SKM-1 treated with dmso at 0.1 percent for 144 hours (cell line): ENCODE measurements around the gene PELI2.

Experiments
- DNase-seq: peaks from one replicate; lab custom pipeline; 2025; ENCODE audit not compliant: unreplicated experiment; lab: John Stamatoyannopoulos, UW

Gene PELI2

DNA sequence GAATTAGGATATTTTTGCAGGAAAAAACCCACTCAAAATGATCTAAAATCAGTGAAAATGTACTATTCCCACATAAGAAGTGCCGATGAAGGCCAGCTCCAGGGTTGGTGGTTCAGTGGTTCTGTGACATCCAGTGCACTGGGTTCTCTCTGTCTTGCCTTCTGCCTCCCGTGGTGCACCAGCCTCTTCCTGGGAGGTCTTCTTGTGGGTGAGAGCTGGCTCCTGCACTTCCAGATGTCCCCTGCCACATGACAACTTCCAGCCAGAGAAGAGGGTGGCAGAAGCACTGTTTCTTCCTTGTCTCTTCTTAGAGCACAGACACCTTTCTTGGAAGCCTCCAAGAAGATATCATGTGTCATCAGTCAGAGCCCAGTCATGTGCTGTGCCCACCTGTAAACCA is 170.9 kb downstream of the PELI2 start:
- DNase-seq, result no peak

DNA sequence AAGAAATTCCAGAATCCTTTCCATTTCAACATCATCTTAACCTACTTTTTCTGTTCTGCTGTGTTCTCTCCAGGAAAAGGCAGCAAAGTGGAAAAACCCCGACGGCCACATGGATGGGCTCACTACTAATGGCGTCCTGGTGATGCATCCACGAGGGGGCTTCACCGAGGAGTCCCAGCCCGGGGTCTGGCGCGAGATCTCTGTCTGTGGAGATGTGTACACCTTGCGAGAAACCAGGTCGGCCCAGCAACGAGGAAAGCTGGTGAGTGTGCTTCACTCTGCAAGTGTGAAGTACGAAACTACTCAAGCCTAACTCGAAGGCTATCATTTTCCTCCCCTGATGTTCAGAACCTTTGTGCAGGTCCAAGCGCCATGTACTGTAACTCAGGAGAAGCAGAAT is 172.0 kb downstream of the PELI2 start:
- no peak for DNase-seq

DNA sequence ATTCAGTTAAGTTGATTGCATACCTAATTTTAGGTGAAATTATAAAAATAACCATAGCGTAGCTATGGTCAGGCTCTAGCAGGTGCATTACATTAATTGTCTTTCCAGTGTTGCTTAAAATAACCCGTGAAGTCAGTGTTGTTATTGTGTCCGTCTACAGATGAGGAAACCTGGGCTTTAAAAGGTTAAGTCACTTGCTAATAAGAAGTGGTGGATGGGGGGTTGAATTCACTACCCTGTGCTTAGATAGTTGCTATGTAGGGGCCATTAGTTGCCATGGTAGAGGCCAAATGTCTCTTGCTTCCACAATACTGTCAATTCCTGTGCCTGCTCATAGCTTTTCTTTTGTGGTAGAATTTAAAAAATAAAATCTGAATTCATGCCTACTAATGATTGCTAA is 174.8 kb downstream of the PELI2 start:
- DNase-seq, result no peak

DNA sequence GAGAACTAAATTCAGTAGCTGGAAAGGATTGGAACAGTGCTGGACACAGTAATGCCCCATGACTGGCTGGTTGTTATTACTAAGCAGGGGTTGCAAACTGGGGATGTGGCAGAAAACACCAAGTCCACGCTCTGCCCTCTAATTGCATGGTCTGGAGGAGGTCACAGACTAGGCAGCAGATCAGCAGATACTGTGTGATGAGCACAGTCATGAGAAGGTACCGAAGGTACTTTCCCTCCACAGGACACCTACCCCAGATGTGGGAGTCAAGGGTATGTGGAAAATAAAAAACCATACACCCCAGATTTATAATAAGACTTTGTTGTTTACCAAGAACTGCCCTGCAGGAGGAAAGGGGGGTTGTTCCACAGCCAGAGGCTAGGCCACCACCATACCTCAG is 175.3 kb downstream of the PELI2 start:
- no peak for DNase-seq

DNA sequence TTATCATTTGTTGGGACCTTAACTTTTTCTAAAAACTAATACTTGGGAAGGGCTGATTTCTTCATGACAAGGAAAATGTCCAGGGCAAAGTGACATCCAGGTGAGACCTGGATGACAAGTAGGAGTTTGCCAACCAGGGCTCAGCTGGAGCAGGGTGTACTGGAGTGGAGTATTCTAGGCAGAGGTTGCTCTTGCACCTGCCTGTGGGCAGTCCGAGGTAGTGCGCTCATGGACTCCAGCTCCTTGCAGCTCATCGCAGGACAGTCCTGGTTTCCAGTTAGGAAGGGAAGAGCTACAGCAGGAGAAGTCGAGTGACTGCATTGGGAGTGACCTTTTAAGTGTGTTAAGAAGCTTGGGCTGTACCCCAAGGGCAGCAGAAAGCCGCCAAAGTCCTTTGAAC is 175.9 kb downstream of the PELI2 start:
- DNase-seq, result no peak

DNA sequence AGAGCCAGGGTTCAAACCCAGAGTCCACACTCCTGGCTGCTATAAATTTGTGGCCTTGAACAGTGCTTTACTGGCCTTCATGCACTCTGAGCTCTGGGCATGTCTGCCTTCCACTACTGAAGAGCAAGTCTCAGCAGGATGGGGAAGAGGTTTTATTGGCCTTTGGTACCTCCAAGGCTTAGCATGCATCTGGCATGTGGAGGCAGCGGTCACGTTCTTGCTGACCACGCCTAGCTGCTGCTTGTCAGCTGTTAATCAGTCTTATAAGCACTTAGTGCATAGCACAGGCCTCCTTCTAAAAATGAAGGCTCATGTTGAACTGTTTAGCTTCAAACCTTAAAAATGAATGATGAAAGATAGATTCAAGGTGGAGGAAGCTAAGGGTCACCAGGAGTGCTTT is 177.5 kb downstream of the PELI2 start:
- no peak for DNase-seq

DNA sequence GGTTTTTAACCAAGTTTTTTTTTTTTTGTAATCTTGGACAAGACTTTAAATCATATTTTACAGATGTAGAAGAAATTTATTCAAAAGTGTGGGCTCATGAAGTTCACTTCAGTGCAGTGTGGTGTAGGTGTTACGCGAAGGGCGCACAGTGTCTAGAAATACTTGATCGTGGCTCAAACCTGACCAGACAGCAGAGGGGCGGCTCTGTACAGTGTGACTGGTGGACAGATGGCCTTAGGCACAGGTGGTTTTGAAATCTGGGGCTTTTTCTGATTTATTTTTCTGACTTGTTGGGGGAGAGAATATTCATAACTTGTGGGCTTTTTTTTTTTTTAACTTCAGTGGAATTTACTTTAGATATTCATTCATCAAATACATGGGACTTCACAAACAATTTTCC is 179.2 kb downstream of the PELI2 start:
- no peak for DNase-seq

DNA sequence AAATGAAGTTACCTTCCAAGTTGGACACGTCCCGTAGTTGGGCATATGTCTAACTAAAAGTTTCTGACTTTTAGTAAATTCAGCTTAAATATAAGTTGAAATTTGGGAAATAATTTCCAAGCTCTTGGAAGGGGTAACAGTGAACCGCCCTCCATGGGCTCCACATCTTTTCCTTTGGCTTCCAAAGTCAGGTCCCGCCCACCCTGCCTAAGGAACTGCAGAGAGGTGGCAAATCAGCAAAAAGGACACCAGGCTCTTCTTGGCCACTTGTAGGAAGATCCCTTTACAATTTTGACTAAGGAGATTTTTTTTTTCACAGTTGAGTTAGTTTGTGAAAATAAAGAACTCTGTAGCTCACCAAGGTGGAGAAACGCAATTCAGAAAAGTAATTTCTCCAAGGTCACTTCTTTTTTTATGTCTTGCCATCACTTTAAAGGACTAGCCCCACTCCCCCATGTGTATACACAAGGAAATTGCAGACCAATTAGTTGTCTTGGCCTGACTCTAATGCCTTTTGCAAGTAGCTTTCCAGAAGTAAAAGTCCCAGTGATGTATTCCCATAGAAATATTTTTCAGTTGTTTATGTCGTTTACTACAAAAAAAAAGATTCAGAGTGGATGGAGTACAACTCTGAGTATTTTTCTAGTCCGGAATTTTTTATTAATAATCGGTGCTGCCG is 181.2 kb downstream of the PELI2 start:
- DNase-seq, result no peak

DNA sequence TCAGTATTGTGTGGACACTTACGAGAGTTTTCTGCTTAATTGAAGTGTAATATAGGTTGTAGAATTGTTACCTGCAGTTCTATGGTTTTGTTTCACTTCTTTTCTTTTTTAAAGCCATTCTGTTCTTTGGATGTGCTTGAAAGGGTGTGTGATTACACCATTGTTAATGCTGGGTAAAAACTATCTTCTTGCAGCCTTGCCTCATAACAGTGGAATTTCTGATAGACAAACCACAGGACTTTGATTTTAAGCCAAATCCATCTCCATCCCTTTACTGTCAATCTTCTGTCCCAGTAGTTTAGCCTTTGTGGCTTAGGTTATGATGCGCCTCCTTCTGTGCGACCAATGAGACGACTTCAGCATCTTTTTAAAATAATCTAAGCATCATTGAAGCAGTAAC is 182.3 kb downstream of the PELI2 start:
- no peak for DNase-seq

DNA sequence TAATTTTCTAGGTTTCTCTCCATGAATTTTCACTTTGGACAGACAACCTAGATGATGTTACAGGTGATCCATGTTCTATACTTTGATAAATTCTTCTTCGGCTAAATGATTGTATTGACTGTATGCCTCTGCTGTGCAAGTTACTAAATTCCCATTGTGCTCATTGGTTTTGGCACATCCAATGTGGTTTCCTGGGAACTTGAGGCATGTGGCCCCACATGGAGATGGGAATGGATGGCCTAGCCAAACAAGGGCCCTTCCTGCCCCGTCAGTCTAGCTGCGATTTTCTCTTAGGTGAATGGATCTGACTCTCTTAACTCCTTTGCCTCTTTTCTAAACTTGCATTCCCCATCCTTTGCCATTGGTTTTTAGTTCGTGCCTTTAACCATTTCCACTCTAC is 186.2 kb downstream of the PELI2 start:
- DNase-seq, result no peak

DNA sequence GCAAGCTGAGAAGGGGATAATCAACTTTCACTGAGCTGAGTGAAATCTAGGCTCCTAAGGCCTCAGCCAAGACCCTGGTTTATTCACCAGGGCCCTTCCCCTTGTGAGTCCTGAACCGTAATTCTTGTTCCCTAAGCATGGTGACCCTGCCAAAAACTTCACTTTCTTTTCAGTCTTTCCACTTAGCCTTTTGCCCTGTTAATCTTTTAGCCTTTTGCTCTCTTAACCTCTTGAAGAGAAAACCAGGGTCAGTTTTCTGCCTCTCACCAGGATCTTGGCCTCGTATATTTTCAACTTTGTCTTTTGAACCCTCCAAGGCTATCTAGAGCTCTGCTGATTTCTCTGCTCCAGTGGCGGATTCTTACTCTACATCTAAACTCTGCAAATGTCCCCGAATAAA is 191.0 kb downstream of the PELI2 start:
- no peak for DNase-seq

DNA sequence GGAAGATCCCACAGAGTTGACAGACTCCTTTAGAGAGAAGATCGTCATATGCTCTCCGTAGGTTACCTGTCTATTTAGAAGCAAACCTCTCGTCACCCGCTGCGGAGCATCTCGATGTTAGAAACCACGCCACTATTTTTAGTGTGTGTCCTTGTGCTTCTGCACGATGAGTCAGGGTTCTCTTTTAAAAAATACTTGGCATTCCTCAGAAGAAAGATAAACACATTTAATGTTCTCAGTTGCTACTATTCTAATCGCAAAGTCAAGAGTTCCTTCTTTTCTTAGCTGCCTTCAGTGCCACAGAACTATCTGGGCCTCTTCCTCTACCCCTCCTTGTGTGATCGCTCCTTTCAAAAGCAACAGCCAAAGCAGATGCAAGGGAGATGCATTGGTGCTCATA is 192.4 kb downstream of the PELI2 start:
- no peak for DNase-seq

DNA sequence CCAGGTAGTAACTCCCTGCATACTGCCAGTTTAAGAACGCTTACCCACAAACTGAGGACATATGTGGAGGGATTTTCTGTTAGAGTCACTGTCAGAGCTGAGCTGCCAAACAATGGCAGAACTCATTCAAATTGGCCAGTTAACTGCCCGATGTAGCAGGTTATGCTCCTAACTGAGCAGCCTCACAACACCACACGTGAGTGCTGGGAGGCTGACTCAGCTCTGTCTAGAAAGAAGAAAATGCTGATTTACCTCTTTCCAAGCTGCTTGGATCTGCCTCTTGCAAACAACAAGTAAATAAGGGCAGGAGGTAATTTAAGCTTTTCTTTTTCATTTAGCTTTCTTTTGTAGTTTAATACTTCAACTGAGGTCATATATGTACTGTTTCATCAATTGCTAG is 195.6 kb downstream of the PELI2 start:
- DNase-seq, result no peak

DNA sequence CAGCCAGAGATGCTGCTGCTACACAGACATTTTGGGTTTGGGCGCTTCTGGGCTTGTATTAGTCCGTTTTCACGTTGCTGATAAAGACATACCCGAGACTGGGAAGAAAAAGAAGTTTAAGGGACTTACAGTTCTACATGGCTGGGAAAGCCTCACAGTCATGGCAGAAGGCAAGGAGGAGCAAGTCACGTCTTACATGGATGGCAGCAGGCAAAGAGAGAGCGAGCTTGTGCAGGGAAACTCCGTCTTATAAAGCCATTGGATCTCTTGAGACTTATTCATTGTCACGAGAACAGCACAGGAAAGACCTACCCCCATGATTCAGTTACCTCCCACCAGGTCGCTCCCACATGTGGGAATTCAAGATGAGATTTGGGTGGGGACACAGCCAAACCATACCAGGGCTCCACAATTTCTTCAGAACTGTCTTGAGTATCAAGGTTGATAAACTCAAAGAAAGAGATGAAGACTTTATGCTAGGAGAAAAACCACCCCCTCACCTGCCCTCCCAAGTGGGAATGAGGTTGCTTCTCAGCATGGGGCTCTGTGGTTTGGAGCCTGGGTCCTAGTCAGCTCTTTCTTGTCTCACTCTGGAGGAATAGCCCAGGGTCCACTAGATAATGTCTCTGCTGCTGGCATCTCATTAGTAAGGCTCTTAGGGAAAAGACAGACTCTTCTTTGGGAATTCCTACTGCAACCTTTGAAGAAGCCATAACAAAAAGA is 200.3 kb downstream of the PELI2 start:
- DNase-seq, result no peak

DNA sequence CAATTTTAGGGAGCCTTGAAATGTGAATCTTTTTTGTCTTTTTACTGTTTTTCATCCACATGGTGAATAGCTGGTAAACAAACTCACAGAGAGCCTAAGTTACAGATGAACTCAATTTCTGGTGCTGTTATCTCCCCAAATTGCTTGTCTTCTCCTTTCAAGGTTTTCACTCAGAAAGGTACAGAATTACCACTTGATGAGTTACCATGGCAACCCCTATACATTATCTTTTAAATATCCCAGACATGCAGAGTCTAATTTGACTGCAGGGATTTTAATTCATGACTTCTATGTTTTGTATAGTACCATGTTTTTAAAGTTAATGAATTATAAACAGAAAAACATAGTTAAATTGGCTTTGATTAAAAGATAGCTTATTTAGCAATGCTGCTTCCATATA is 203.7 kb downstream of the PELI2 start:
- DNase-seq, result no peak

DNA sequence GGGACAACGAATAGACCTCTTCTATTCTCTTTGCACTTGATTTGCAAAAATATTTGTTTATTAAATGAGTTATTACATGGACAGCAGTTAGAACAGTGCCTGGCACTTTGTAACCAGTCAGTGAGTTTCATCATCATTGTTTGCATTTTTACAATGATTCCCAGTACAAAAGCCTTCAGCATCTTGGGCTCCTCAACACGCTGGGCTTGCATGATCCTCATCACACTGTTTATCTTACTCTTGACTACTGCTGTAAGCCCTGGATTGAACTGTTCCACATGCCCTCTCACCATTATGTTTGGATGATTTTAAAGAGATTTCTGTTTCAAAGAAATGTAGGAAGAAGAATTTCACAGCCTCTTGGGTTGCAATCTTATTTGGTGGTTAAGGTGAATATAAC is 204.3 kb downstream of the PELI2 start:
- DNase-seq, result no peak

DNA sequence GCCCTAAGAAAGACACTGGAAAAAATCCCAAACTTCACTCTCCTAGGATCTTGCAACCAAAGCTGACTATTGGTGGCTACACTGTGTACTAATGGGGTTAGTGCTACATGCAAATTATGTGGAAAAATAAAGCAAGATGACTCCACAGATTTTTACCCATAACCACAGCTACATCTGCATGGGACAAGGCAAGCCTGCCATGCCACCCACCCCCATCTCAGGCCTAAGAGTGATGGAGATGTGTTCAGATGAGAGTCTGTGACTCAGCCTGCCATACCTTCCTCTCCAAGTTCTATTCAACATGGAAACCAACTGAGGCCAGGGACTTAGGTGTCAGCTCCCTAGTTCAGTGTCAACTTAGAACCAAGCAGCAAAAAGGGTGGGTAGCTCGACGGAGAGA is 206.2 kb downstream of the PELI2 start:
- DNase-seq, result no peak

DNA sequence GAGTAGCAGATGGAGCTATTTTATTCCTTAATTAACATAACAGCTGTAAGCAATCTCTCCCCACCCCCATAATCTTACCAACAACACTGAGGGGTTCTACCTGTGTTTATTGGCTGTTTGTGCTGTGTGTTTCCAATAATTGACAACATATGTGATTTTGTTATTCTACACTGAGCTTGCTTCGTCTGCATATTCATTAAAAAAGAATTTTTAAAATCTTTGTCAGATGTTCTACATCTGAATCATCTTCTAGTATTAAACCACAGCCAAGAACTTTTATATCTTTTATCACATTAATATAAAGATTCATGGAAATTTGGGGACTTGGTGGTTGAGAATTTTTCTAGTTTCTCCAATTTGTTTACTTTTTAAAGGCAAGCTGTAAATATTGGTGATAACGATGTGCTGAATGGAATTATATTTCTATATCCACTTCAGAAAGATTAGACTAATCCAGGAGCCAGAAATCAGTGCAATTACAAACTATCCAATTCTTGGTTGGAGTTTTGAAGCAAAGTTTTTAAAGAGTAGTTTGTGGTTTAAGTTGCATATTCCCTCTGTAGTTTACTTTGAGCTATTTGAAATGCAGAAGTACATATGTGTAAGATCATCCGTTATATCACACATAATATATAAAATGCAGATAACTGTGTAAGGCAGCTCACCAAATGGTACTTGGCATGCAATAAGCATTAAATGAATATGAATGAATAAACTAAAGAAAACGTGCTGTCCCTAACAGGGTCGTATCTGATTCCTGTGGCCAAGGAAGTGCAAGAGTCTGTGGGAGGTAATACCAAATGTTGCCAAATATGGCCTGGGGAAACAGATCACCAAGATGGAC is 206.9 kb downstream of the PELI2 start:
- no peak for DNase-seq

DNA sequence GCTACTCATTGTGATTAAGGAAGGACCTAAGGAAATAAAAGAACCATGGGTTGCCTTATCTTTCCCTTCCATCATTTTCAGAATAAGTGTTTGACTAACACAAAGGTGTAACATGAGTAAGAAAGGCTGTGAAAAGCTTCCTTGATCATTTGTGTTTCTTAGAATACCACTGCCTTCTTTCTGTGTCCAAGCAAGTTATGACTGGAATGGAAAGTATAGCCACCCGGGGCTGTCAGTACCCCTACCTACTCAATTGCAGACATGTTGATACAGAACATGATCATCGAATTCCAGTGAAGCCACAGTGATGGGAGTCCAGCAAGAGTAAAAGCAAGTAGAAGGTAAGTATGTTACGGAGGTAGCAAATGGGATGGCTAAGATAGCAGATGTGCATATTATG is 209.8 kb downstream of the PELI2 start:
- no peak for DNase-seq

DNA sequence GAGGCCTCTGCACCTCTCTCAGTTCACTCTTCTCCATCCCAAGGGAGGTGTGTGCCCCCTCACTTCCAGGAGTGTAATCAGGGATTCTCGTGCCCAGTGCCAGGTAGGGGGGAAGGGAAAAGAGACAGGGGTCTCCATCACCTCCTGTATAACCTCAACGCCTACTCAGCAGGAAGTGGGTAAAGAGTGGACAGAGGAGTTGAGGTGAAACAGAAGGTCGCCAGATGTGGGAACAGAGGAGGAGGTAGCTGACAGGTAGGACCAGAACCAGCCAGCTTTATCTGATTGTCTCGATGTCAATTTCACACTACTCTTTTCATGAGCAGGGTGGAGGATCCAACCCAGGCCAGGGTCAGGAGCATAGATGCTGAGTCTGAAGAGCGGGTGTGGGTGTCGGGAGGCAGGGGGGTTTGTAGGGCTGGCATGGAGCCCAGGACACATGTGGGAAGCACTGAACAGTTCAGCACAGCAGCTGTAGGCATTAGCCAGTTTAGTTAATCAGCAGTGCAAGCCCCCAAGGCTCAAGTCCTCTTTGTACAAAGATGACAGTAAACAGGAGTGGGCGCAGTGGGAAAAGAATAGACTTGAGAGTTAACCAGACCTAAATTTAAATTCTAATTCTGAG is 213.5 kb downstream of the PELI2 start:
- DNase-seq, result no peak

DNA sequence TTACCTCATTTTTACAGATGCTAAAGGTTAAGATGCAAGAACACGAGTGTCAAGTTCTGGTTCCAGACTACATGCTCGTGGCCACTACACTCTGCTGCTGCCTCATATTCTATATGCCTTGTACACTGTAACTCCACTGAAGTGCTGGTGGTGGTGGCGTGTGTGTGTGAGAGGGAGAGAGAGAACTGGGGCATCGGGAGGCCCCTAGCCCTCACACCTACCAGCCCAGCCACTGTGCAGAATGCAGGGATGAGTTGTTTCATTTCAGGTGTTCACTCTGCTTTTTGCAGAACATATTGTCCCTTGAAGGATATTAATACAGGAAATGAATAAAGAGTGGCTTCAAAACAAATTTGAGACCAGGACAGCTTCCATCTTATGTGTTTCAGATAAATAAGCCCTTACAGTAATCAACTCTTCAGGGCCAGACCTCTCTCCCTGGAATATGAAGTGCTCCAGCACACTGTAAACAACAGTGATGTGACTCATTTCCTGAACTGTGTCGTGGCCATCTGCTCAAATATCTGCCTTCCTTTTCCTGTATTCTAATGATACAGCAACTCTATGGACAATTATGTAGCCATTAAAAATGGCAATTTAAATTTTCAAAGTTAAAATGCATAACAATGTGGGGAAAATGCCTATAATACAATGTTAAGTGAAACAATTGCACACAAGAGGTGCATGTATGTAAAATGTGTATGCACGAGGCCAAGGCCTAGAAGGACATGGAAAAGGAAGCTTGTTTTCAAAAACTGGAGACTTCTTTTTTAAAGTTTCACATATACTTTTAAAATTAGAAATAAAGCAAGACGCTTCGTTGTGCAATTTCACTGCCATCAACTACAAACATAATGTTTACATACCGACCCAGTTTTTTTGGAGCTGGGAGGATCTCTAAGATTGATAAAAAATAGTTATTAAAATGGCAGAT is 215.4 kb downstream of the PELI2 start:
- DNase-seq, result no peak
